GM21786 (cell line): ENCODE results near the gene RPL38.

Source experiments
- ATAC-seq: cut with Tn5 transposase; IDR thresholded peaks from one replicate; pipeline ENCODE4 v1.9.1; 2021; ENCODE audit not compliant: unreplicated experiment

The RPL38 gene

DNA sequence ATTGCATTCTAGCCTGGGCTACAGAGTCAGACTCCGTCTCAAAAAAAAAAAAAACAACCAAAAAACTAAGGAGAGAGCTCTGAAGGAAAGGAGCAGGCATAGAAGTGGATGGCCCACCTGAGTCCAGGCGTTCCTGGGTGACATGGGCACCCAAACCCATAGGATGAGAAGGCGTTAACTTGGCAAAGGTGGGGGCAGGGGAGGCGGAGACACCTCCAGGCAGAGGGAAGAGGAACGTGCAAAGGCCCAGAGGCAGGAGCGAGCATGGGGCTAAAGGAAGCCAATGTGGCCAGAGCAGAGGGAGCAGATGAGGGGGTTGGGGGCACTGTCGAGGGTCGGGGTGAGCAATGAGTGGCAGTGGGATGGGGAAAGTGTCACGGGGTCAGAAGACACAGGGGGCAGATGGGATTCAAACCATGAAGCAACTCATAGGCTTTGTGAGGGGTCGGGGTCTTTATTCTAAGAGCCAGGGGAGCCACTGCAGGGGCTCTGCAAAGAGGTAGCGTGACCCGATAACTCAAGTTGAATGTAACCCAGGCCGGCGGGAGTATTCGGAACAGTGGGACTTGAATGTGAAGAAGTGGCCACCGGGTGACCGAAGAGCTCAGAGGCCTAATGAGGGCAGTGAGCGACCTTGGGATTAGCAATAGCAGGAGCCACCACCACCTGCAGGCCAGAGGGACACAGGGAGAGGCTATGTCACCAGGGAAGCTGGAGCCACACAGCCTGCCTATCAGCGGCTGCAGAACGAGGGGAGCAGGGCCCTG, 21.7 kb downstream of the RPL38 start:
- no peak for ATAC-seq

DNA sequence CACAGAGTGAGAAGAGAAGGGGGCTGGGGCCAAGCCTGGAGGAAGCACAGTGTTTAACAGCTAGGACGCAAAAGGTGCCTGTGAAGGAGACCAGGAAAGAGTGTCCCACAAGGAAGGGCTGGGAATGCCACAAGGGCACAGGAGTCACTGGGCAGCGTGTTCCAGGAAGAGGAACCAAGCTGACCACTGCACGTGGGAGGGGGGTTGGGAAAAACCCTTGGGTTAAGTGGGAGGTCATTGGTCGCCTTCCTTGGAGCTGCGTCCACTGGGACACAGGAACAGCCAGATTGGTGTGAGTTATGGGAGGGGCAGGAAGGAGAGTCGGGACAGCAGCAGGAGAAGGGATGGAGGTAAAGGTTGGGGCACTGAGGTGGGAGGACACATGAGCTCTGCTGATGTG, 22.8 kb downstream of the RPL38 start:
- ATAC-seq = no peak

DNA sequence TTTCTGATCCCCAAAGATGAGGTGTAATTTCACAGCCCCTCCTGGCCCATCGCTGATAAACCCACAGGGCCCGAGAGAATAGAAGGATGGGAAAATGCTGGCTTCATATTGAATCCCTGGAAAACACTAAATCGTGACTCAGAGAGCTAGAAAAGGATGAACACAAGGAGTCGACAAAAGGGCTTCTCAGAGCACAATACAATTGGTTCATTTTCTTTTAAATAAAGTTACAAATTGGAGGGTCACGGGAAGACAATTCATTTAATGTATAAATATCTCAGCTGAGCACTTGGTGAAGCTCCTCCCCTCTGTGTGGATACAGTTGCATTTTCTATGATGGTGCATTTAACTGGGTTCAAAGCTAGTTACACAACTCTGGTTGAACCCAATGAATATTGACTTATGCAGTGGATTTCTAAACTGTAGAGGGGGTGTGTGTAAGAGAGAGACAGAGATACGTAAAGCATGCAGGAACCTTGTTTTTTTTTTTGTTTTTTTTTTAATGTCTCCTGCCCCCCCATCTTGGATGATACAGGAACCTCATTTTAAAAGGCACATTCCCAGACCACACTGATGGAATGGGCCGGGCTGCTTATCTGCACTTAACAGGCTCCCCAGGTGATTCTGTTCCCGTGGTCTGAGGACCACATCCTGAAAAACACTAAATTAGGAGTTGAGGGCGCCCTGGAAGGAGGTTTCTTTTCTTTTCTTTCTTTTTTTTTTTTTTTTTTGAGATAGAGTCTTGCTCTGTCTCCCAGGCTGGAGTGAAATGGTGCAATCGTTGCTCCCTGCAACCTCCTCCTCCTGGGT, 24.0 kb downstream of the RPL38 start:
- no peak for ATAC-seq

DNA sequence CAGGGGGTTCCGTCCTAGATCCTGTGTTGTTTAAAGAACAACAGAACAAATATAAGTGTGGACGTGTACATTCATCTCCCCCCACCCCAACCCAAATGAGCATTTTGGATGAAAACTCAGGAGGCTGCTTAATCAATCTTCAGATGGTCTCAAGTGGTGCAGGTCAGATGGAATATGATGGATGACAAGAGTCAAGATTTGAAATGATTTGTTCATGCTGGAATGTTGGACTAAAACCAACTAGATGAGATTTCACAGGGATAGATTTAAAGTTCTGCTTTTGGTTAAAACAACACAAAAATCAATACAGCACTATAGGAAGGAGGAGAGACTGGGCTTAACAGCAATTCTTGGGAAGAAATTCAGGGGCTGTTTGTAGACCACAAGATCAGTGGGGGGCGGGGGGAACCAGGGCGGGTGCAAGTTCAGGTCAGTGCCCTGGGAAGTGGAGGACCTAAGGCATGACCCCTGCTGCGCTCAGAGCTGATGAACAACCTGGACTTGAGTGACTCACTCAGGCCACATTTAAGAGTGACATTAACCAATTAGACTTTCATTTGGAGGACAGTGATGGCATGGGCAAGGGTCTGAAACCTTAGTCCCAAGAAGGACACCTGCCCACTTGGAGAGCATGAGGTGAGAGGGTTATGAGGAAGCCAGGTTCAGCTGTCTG, 25.0 kb downstream of the RPL38 start:
- ATAC-seq = no peak

DNA sequence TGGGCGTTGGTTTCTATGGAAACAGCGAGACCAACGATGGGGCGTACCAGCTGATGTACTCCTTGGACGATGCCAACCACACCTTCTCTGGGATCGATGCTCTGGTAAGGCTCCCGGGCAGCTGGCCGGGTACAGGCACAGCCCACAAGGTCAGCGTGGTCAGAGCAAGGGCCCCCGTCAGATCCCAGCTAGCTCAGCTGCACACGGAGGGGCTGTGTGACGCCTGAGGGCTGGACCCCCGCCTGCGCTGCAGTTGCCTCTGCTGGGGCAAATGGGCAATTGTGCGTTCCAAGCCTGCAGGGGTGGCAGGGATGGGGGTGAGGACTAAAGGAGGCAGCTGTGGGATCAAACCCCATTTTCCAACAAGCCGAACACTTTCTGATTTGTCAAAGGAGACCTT, 27.4 kb downstream of the RPL38 start:
- ATAC-seq = no peak

DNA sequence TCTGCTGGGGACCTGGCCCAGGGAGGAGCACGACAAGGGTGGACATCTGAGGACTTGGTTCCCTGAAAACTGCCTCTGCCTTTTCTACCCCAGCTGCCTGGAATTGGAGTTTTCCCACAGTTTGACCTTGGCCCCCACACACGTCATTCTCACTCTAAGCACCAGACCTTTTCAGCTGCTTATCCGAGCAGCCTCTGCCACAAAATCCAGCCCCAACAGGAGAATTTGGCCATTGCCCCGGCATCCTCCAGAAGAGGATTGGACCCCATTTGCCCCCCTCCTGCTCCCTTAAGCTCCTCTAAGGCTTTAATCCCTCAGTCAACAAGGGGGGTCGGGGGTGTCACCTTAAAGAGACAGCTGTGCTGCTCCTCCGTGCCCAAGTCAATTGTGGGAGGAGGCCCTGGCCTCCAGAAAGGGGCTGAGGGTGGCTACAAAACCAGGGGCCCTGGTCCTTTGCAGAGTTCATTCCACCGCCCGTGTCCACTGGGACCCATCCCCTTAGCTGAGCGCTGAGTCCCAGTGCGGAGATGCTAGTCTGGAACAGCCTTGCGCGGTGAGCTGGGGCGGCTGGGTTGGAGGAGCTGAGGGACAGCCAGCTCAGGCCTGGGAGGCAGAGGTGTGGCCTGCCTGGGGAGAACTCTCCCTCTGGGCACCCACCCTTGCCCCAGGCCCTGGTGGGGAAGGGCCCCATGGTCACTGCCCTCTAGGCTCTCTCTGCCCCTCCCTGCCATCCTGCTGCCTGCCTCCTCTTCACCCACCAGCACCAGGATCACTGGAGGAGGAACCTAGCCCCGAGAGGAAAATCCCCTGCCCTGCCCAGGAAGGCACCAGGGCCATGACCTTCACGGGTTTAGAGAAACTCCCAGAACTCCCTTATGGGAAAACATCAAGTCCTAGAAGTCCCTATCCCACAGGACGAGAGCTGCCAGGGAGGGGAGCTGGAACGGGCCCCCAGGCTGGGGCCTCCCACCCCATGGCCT, 28.7 kb downstream of the RPL38 start:
- ATAC-seq = no peak

DNA sequence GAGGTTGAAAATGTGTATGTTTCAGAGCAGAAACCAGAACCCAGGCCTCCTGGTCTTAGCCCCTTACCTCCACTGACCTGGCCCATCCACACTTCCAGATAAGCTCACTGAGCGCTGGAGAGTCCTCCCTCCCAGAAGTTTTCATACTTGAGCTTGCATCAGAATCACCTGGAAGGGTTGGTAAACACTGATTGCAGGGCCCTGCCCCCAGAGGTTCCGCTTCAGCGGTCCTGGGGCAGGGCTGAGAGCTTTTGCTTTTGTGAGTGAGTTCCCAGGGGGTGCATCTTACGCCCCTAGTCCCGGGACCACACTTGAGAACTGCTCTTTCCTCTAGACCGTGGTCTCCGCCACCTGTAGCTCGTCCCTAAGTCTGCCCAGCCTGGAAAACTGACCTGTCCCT, 30.5 kb downstream of the RPL38 start:
- no peak for ATAC-seq

DNA sequence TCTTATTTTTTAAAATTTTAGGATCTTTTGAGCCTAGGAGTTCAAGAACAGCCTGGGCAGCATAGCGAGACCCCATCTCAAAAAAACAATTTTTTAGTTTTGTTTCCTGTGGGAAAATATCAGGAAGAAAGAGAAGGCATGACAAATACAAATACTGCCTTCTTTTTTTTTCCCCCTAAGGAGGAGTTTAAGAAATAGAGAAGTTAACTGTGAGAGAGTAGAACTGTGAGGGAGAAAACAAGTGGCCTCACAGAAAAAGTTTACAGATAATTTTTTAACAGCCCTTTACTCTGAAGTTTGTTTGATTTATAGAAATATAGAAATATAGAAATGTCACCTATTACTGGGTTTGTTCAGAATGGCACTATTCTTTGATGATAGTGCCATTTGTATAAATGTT, 31.0 kb downstream of the RPL38 start:
- no peak for ATAC-seq

DNA sequence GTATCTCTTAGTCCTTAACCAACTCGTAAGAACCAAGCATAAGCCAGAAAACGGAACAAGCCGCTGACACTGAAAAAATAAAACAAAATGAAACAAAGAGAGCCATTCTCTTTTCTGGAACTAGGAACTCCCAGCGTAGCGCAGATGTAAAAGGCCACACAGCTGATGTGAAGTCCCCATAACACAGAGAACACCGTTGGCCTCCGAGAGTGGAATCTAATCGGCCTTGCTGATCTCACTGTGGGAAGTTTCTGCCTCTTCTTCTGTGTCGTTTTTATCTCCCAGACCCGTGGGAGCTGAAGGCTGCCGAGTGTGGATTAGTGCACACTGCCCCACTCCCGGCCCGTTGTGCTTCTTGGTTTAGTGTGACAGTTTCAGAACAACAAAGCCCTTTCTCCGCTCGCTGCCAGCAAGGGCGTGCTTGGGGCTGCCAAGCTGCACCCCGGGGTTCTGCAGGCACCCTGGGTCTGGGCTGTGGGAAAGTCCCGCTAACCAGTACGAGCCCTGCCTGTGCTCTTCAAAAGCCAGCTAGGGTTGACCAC, 31.6 kb downstream of the RPL38 start:
- no peak for ATAC-seq

DNA sequence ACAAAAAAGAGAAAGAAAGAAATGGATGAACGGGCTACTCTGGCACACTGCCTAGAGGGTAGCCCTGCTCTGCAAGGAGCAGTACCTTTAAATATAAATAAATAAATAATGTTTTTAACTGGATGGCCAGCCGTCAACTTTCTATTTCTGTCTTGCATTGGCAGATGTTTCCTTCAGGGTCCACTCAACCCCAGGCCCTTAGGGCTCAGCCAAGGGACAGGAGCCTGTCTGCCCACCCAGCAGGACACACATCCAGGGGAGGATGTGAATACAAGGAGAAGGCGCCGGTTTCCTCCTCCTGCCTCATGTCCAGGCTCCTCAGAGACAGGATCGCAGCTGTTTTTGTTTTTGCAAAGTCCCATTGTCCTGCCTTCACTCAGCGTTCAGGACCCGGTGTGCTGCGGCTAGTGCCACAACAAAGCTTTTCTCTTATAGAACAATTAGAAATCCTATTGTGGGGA, 32.5 kb downstream of the RPL38 start:
- ATAC-seq = no peak

DNA sequence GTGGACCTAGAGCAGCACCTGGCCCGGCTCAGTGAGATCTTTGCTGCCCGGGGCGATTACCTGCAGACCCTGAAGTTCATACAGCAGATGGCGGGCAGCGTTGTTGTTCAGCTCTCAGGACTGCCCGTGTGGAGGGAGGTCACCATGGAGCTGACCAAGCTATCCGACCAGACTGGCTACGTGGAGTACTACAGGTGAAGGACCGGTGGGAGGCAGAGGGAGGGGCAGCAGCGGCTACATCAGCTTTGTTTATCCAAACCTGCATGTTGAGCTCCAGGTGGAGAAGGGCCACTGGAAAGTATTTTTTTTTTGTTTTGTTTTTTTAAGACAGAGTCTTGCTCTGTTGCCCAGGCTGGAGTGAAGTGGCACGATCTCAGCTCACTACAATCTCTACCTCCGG, 33.8 kb downstream of the RPL38 start:
- ATAC-seq = no peak

DNA sequence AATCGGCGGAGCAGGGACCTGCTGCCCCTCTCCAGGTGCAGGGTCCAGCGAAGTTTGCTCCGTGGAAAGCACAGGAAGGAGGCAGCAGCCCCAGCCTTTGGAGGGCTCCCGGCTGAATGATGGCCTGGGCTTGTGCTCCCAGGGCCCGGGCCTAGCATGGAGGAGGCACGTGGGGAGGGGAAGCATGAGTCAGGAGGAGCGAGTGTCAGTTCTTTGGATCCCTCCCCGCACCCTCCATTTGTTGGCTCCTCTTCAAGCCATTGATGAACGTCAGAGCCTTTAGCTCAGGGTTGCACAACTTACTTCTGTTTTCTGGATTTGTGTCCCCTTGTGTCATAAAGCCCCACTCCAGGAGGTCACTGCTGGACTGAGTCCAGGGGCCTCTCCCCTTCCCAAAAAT, 35.7 kb downstream of the RPL38 start:
- ATAC-seq = no peak

DNA sequence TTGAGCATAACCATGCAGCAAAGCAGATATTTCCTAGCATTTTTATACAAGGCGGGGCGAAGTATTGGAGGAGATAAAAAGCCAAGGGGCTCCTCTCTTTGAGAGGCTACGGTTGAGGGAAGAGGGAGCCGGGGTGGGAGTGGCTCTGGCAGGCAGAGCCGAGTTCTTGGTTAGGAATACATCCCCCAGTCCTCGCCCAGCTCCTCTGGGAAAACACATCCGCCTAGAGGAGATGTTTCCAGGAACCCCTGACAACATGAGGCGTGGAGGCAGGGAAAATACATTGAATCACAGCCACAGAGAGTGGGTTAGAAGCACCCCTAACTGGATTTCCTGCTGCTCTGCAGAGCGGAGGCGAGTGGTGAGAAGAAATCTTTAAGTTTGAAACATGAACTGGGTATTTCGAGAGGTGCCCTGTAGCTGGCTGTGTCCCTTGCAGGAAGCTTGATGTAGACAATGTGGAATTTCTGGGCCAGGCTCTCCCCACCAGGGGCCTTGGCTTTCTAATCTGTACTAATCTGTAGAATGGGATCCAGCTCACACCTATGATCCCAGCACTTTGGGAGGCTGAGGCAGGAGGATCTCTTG, 37.2 kb downstream of the RPL38 start:
- no peak for ATAC-seq

DNA sequence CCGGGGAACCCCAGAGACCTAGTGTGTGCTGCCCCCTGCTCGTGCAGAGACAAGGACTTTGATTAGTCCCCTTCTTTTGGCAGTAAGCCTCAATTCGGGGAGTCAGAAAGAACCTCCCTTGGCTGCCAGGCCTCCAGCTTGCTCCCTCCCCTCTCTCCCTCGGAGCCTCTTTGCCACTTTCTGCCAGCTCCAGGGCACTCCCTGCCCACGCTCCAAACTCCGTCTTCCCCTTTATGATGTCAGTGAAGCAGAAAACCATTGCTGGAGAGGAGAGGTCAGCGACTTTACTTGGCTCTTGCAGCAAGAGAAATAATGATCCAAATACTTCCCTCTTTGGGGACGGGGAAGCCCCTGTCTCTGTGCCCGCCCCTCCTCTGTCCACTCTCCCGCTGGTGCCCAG, 38.0 kb downstream of the RPL38 start:
- no peak for ATAC-seq

DNA sequence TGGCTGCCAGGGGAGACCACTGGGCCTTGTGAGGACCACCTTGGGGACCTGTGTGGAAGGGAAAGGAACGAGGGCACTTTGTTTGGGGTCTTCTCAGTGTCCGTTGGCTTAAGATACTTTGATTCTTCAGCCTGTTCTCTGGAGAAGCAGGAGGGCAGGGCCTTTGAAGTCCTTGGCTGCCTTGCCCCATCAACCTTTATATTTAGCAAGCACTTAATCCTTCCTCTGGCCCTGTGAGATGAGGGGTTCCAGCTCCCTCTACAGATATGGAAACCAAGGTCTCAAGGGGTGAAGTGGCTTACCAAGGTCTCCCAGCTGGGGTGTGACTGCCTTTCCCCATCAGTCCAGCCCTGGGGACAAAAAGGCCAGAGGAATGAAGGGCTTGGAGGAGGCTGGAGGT, 38.4 kb downstream of the RPL38 start:
- ATAC-seq = no peak

DNA sequence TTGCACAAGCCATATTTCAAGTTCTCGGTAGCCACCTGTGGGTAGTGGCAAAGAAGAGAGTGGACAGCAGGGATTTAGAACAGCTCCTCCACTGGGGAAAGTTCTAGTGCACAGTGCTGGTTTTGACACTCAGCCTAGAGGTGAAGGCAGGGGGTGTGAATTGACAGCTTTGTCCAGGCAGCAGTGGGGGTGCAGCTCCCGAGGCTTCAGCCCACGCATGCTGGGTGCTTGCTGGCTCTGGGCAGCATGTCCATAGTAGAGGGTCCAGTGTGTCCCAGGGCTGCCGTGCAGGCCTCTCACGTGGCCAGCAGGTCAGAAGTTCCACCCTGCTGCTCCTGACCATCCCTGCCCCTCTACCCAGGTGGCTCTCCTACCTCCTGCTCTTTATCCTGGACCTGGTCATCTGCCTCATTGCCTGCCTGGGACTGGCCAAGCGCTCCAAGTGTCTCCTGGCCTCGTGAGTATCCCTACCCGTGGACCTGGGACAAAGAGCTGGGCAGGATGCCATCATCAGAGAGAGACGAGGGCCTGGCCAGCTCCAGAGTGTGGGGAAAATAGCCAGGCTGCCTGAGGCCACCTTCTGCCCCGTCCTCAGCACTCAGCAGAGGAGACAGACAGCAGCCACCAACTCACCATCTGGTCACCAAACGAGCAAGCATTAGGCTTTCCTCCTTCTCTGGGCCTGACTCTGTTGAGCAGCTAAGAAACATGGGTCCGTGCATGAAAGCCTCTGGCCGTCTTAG, 39.7 kb downstream of the RPL38 start:
- ATAC-seq = no peak

DNA sequence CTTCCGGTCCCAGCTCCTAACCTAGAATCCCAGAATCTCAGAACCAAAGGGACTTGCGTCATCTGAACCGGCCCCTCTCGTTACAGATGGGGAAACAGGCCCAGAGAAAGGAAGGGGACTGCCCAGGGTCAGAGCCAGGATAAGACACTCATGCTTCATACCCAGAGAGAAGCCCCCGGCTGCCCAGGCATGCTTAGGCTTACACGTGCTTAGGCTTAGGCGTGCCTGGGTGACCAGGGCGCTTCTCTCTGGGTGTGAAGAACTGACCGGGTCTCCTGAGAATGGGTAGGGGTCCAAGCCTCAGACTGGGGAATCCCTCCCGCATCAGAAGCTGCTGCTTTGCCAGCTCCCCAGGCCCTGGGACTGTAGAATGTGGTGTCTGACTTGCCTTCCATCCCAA, 40.6 kb downstream of the RPL38 start:
- no peak for ATAC-seq

DNA sequence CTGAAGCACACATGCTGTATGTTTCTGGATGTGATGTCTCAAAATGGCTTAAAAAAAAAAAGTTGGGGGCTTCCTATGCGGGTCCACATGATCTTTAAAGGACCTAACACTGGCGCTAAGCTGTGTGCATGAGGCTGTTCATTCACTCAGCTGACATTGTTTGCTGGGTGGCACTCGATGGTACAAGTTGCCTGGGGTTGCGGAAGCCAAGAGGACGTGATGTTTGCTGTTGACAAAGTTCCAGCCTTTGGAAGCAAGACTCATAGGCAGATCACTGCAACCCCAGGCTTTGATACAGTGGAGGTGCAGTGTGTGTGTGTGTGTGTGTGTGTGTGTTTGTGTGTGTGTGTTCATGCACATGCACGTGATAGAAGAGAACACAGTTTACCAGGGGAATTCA, 41.1 kb downstream of the RPL38 start:
- ATAC-seq = no peak

DNA sequence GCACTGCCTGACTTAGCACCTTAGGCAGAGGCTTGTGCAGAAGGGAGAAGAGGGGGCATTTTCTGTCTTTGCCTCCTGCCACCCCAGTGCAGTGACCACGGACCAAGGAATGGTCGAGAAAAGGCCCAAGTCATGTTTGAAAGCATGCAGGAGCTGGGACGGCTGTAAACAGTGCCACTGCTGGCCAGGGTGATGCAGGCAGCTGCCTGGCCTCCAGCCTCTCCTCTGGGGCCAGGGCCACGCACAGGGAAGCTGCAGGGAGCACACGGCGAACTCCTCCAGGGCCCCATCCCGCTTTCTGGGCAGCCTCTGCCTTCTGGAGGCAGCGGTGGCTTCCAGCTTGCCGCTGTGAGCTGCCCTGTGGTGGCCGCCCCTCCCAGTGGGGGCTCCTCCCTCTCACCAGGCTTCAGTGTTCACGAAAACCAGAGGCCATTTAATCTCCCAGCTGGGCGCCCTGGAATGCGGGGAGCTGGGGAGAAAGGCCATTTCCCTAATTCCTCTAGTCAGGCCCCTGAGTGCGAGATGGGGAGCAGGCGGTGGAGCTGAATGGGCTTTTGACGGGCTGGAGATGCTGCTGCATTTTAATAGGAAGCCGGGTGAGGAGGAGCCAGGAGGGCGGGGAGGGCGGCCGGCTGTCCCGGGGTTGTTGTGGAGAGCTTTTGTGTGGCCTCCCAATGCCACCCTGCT, 41.8 kb downstream of the RPL38 start:
- no peak for ATAC-seq
